Stimulated activated CD4-positive, alpha-beta T cell treated with anti-CD3 and anti-CD28 coated beads, Interleukin-4, amount 100 ng/mL, for 4 hours (primary cell): ENCODE data around the gene TEX264.
"Not testable (repeated sequence)": the region's sequence is repeated elsewhere in the genome, so short reads cannot be mapped to it uniquely, and the experiment has no call there.

Experiments used
- DNase-seq, 2 experiments: peaks; one replicate each; pipeline ENCODE4 v3.0.0-alpha.2; 2020

Gene TEX264

GRCh38 chr3:51670823-51671733, at the start of gene TEX264:
TSS of gene TEX264 (plus strand) at chr3:51671252. CDS start at chr3:51674305, 3,053 bp downstream.
- peak; percentile 91 to 94 for DNase-seq

DNA sequence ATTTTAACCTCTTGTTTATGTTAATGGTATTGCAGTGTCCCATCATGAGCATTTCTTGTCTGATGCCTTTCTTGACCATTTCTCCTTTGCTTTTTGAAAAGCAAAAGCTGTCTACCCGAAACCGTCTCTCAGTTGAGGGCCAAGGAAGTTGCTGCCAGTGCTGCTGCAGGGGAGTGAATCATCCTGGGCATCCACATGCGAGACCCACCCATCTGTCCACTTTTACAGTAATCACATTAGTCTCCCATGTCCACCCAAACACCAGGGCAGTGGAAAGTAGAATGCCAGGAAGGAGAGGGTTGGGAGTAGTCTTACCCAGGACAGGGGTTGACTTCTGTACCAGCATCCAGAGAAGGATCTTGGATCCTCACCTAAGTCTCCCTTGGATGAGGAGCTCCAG, 48.6 kb upstream of the TEX264 start:
- DNase-seq = no peak

- no peak for DNase-seq
Measured at GRCh38 chr3:51622868-51623267, 48.2 kb upstream of the TEX264 start.

DNA sequence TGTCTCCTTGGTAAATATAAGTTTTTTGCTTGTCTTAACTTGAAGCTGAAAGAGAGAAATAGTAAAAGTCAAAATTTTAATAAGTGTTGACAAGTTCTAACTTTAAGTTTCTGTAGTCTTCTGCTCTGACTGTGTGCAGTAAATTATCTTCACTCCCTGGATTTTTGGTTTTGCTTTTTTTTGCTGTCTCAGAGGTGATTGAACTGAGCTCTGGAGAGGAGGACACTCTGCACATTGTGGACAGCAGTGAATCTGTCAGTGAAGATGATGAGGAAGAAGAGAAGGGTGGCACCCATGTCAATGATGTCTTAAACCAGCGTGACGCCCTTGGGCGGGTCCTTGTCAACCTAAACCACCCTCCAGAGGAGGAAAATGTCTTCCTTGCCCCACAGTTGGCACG, 40.5 kb upstream of the TEX264 start:
- DNase-seq = no peak

- DNase-seq = no peak
Measured at GRCh38 chr3:51637144-51637940, 33.7 kb upstream of the TEX264 start.

DNA sequence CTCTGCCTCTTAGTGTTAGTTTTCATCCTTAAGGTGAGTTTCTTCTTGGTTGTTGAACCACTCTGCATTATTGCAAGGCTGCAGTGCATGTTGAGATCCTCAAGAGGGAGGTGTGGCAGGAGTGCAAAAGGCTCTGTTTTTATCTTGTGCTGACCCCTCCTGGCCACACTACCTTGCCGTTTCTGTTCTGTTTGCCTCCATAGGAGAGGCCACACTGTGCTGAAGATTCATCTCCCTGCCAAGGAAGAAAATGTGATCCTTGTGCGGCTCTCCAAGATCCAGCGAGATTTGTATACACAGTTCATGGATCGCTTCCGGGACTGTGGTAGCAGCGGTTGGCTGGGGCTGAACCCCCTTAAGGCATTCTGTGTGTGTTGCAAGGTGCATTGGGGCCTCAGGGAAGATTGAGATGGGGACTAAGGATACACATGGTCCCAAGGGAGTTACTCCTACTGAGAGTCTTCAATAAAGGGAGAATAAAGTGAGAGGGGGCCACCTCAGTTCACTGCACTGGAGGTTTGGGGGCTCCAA, 33.0 kb upstream of the TEX264 start:
- peak in 1 of 2 experiments; percentile 2 for DNase-seq

DNA sequence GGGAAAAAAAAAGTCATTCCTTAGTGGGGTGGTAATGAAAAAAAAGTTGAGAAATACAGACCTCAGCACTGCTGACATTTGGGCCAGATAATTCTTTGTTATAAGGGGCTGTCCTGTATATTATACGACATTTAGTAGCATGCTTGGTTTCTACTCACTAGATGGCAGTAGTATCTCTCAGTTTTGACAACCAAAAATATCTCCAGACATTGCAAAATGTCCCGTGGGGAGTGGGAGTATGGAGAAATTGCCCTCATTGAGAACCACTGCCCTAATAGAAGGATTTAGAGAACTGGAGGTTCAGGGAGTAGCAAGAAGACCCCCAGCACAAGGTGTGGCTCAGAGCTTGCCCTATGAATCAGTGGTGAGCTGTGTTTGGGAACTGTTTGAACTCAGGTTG, 28.6 kb upstream of the TEX264 start:
- no peak for DNase-seq

GRCh38 chr3:51646091-51646490, 25.0 kb upstream of the TEX264 start:
- no peak for DNase-seq

DNA sequence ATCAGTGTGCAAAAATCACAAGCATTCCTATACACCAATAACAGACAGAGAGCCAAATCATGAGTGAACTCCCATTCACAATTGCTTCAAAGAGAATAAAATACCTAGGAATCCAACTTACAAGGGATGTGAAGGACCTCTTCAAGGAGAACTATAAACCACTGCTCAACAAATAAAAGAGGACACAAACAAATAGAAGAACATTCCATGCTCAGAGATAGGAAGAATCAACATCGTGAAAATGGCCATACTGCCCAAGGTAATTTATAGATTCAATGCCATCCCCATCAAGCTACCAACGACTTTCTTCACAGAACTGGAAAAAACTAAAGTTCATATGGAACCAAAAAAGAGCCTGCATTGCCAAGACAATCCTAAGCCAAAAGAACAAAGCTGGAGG, 18.9 kb upstream of the TEX264 start:
- not testable (repeated sequence) for DNase-seq

DNA sequence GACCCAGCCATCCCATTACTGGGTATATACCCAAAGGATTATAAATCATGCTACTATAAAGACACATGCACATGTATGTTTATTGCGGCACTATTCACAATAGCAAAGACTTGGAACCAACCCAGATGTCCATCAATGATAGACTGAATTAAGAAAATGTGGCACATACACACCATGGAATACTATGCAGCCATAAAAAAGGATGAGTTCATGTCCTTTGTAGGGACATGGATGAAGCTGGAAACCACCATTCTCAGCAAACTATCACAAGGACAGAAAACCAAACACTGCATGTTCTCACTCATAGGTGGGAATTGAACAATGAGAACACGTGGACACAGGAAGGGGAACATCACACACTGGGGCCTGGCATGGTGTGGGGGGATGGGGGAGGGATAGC, 17.6 kb upstream of the TEX264 start:
- DNase-seq = not testable (repeated sequence)

DNA sequence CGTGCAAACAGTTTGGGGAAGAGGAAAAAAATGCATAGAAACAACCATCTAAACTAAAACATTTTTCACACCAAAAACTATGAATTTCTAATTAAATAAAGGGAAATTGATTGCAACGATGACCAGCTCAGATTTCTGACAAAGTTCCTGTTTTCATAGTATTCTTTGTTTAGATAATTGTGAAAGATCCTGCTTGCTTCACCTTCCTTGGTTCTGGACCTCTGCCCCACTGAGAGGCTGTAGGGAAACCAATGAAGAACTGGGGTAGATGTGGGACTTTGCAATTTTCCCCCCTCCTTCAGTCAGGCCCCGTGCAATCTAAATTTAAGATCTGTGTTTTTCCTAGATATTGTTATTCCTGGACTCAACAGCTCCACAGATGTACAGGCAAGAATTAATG, 13.8 kb upstream of the TEX264 start:
- no peak for DNase-seq

DNA sequence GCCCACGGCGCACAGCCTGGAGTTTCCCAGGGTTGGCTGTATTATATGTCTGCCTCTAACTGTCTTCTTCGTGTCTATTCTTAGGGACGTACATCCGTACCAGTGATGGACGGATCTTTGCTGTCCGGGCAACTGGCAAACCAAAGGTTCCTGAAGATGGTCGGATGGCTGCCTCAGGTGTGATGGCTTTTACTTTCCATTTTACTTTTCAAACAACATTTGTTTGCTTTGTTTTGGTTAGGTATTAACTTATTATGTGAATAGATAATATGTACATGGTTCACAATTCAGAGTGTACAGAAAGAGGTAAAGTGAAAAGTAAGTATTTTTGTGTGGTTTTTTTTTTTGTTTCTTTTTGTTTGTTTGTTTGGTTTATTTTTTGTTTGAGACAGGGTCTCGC, 11.1 kb upstream of the TEX264 start:
- no peak for DNase-seq

DNA sequence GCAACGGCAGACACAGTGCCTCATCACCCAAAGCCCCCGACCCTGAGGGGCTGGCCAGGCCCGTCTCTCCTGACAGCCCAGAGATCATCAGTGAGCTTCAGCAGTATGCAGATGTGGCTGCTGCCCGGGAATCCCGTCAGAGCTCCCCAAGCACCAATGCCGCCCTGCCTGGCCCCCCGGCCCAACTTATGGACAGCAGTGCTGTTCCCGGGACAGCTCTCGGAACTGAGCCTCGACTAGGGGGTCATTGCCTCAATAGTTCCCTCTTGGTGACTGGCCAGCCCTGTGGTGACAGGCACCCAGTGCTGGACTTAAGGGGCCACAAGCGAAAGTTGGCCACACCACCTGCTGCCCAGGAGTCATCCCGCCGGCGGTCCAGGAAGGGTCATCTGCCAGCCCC, 8.6 kb upstream of the TEX264 start:
- no peak for DNase-seq

GRCh38 chr3:51668756-51669155, 2.3 kb upstream of the TEX264 start:
- DNase-seq = no peak

GRCh38 chr3:51669241-51670052, 1.6 kb upstream of the TEX264 start:
- DNase-seq = peak; percentile 69 to 76

- peak in 1 of 2 experiments; percentile 26 for DNase-seq
Measured at GRCh38 chr3:51670053-51670822, 814 bp upstream of the TEX264 start.

- DNase-seq = peak; percentile 43 to 48
Measured at GRCh38 chr3:51671734-51672475, 853 bp downstream of the TEX264 start.

DNA sequence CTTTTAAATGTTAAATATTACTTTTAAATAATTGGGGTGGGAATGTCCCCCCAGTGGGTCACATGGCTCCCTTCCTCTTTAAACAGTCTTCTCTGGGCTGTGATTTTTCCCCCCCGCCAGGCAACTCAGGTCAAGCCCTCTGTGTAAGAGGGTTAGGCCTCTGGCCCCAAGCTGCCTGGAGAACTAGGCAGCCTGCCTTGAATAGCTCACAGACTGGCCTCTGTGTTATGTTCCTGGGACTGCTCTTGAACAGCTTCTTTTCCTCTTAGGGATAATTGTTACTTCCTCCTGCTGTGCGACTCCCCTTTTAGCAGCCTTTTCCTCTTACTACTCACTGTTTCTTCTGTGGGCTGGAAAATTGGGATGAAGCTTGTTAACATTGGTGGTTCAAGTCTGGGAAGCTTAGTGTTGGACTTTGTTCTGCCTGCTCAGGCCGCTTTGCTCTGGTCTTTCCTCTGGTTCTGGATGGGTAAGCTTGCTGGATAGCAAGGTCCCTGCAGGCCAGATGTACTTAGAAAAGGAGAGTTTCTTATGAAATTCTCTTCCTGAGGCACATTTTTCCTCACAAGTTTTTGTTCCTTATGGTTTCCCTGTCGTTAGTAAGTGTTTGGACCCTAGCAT, 2.2 kb downstream of the TEX264 start:
- DNase-seq = no peak

- no peak for DNase-seq
Measured at GRCh38 chr3:51673802-51674654, 3.0 kb downstream of the TEX264 start.

DNA sequence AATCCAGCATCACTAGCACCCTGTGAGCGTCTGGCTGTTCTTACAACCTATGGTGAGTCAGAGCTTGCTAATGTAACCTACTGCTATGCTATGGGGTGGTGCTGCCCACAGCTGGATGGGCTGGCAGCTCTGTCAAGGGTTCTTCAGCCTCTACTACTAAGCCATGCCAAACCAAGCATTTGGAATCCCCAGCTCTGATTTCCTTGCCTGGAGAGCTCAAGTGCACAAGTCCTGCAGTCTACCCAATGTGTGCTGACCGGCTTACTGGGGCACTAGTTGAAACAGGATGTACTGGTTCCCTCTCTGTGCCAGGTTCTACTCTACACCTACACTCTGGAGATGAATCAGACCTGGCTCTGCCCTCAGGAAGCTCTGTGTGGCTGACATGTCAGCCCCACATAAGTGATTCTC, 4.2 kb downstream of the TEX264 start:
- peak in 1 of 2 experiments; percentile 37 for DNase-seq
